ENCODE results near the gene ALDH1L1. TPM values are rescaled to one million over a fixed set of nuclear protein-coding genes. Genes with fewer than 3 reads are reported as not detected.

Gene ALDH1L1
- total and polyA plus RNA-seq, 2 donors (not counting 1 experiment from before 2014, with no cell fraction given): not detected

DNA sequence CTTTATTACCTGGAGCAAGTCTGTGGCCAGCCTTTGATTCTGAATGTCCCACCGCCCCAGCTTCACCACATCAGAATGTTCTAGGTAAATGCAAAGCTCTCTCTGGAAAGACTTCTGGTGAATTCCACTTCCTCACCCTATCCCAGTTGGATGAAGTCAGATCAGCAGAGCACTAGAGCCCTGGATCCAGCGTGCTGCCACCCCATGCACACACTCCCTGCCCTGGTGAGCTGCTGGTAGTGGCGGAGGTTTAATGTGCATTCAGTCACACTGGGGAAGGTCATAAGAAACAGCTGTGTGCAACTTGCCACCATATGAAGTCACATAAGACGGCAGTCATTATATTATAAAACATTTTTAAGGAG, 80.1 kb downstream of the ALDH1L1 start:
- H3K4me2 ChIP-seq (replicated peaks; ENCODE audit: low read depth, low read length, poor library complexity, severe bottlenecking): no peak overlapping the region
- POLR2A ChIA-PET: no interaction called here

DNA sequence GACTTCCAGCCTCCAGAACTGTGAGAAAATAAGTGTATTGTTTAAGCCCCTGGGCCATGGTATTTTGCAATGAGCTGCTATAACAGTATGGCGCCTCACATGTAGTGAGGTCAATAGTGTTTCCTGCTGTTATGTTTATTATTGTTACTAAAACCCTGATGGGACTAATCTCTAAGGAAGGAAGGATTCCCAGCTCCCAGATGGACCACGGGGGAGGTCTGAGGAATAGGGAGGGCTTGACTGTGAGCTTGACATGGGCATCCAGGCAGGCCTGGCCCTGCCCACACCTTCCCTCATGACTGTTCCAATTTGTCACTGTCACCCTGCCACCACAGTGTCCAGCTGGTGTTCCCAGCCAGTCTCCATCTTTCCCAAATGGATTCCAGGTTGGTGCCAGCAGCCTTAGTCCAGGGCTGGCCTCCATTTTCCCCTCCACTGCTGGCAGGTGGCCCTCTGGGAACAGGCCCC, 82.0 kb downstream of the ALDH1L1 start:
- TF ChIP-seq EZH2 (IDR thresholded peaks at IDR 0.05; ENCODE audit: borderline replicate concordance, insufficient read depth, low read depth, low read length, poor library complexity, severe bottlenecking): no peak
- TF ChIP-seq, protein P1, sequence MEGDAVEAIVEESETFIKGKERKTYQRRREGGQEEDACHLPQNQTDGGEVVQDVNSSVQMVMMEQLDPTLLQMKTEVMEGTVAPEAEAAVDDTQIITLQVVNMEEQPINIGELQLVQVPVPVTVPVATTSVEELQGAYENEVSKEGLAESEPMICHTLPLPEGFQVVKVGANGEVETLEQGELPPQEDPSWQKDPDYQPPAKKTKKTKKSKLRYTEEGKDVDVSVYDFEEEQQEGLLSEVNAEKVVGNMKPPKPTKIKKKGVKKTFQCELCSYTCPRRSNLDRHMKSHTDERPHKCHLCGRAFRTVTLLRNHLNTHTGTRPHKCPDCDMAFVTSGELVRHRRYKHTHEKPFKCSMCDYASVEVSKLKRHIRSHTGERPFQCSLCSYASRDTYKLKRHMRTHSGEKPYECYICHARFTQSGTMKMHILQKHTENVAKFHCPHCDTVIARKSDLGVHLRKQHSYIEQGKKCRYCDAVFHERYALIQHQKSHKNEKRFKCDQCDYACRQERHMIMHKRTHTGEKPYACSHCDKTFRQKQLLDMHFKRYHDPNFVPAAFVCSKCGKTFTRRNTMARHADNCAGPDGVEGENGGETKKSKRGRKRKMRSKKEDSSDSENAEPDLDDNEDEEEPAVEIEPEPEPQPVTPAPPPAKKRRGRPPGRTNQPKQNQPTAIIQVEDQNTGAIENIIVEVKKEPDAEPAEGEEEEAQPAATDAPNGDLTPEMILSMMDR (IDR thresholded peaks at IDR 0.05): no peak

More for the DNA sequence above, 80.1 kb downstream of the ALDH1L1 start:
- Histone ChIP-seq H3K79me2 (ENCODE audit: control insufficient read depth, insufficient read depth, low read length) (no peaks in the 10 kb centered on the region), H3K9me3 (ENCODE audit: control extremely low read depth in 1 of 3, control insufficient read depth in 2 of 3, insufficient read depth in 1 of 3, low read length in 2 of 3) (peaks cover 0 to 25% (median 15%) of the 10 kb centered on the region in 3 donors), H3K4me1 (ENCODE audit: control insufficient read depth in 2 of 2, insufficient read depth in 2 of 2, low read length in 2 of 2) (no peaks in the 10 kb centered on the region), H3K4me3 (ENCODE audit: control extremely low read depth in 1 of 5, extremely low read depth in 1 of 5, insufficient read depth in 1 of 5, low read depth in 2 of 5, low read length in 4 of 5) (no peak overlapping the region), H4K20me1 (ENCODE audit: control insufficient read depth, insufficient read depth, low read length, poor library complexity, severe bottlenecking) (no peaks in the 10 kb centered on the region), H3K36me3 (replicated peaks in 1 of 2; ENCODE audit: control extremely low read depth in 1 of 2, control insufficient read depth in 1 of 2, extremely low read depth in 1 of 2, insufficient read depth in 2 of 2, low read length in 1 of 2) (no peaks in the 10 kb centered on the region), H3K9ac (ENCODE audit: low read length) (no peak overlapping the region), H3K27me3 (replicated peaks in 1 of 4; ENCODE audit: control extremely low read depth in 1 of 4, control insufficient read depth in 3 of 4, insufficient read depth in 4 of 4, low read length in 3 of 4) (no peaks in the 10 kb centered on the region), H3K27ac (ENCODE audit: low read length in 2 of 2) (no peak overlapping the region), H2AFZ (ENCODE audit: insufficient read depth, low read depth, low read length, poor library complexity, severe bottlenecking) (no peak overlapping the region)
- DNase-seq (no peak), ATAC-seq (ENCODE audit: low read depth) (no peak)
- Mint-ChIP-seq H3K27ac (no peak overlapping the region), H3K4me1 (no peaks in the 10 kb centered on the region), H3K4me3 (no peak overlapping the region), H3K9me3 (ENCODE audit: insufficient read depth) (peaks cover 5% of the 10 kb centered on the region), H3K27me3 (peaks cover 8% of the 10 kb centered on the region)
- no peak for TF ChIP-seq EZH2 (IDR thresholded peaks at IDR 0.05; ENCODE audit: borderline replicate concordance, insufficient read depth, low read depth, low read length, poor library complexity, severe bottlenecking)
- TF ChIP-seq, protein P1 (IDR thresholded peaks at IDR 0.05): no peak
- WGBS (ENCODE audit: insufficient coverage): 83% methylated on average over 1 of the region's 4 CpGs
- CTCF ChIA-PET: no interaction called here
- intact Hi-C loops (cut with micrococcal nuclease): no loop called here

More for the DNA sequence above, 82.0 kb downstream of the ALDH1L1 start:
- H3K4me3 Mint-ChIP-seq: no peak overlapping the region
- Histone ChIP-seq H3K36me3 (replicated peaks in 1 of 2; ENCODE audit: control extremely low read depth in 1 of 2, control insufficient read depth in 1 of 2, extremely low read depth in 1 of 2, insufficient read depth in 2 of 2, low read length in 1 of 2) (no peaks in the 10 kb centered on the region), H3K4me3 (ENCODE audit: control extremely low read depth in 1 of 5, extremely low read depth in 1 of 5, insufficient read depth in 1 of 5, low read depth in 2 of 5, low read length in 4 of 5) (no peak overlapping the region), H2AFZ (ENCODE audit: insufficient read depth, low read depth, low read length, poor library complexity, severe bottlenecking) (no peak overlapping the region), H3K9ac (ENCODE audit: low read length) (no peak overlapping the region), H3K4me1 (ENCODE audit: control insufficient read depth in 2 of 2, insufficient read depth in 2 of 2, low read length in 2 of 2) (no peaks in the 10 kb centered on the region), H3K4me2 (replicated peaks; ENCODE audit: low read depth, low read length, poor library complexity, severe bottlenecking) (no peak overlapping the region), H4K20me1 (ENCODE audit: control insufficient read depth, insufficient read depth, low read length, poor library complexity, severe bottlenecking) (no peaks in the 10 kb centered on the region), H3K27me3 (replicated peaks in 1 of 4; ENCODE audit: control extremely low read depth in 1 of 4, control insufficient read depth in 3 of 4, insufficient read depth in 4 of 4, low read length in 3 of 4) (no peaks in the 10 kb centered on the region), H3K9me3 (ENCODE audit: control extremely low read depth in 1 of 3, control insufficient read depth in 2 of 3, insufficient read depth in 1 of 3, low read length in 2 of 3) (peaks cover 0 to 28% (median 18%) of the 10 kb centered on the region in 3 donors), H3K79me2 (ENCODE audit: control insufficient read depth, insufficient read depth, low read length) (no peaks in the 10 kb centered on the region), H3K27ac (ENCODE audit: low read length in 2 of 2) (no peak overlapping the region)
- 93% methylated on average over 2 of the region's 2 CpGs for WGBS (ENCODE audit: insufficient coverage)
- DNase-seq (no peak), ATAC-seq (ENCODE audit: low read depth) (no peak)
- no peak overlapping the region for H3K27ac Mint-ChIP-seq
- peaks cover 10% of the 10 kb centered on the region for H3K27me3 Mint-ChIP-seq
- intact Hi-C loops (cut with micrococcal nuclease): no loop called here
- POLR2A ChIA-PET: no interaction called here
- CTCF ChIA-PET: interaction anchor here (0.5 kb wide), 1 partner anchor 9 kb away, joined by 8 read pairs; no protein-coding TSS in a partner anchor
- H3K4me1 Mint-ChIP-seq: no peaks in the 10 kb centered on the region
- peaks cover 10% of the 10 kb centered on the region for H3K9me3 Mint-ChIP-seq (ENCODE audit: insufficient read depth)
